Neuron (in vitro differentiated cells): ENCODE data around the gene SUN3.
"Not testable (repeated sequence)": the region's sequence is repeated elsewhere in the genome, so short reads cannot be mapped to it uniquely, and the experiment has no call there.

Experiments
- H2AFZ ChIP-seq: one replicate; pipeline ENCODE4 v1.6.1; 2013; ENCODE audit warnings: low read depth, mild to moderate bottlenecking, inconsistent platforms, low read length, moderate library complexity
- H3K27me3 ChIP-seq: one replicate; pipeline ENCODE4 v1.6.1; 2013; ENCODE audit warnings: low read length; ENCODE audit not compliant: insufficient read depth
- H3K36me3 ChIP-seq: one replicate; pipeline ENCODE4 v1.6.1; 2013; ENCODE audit warnings: low read length; ENCODE audit not compliant: insufficient read depth
- H3K4me1 ChIP-seq: one replicate; pipeline ENCODE4 v1.6.1; 2013; ENCODE audit warnings: low read length; ENCODE audit not compliant: insufficient read depth
- H3K4me3 ChIP-seq: 2 replicates; pipeline ENCODE4 v1.5.1; 2013; ENCODE audit warnings: mild to moderate bottlenecking, low read length, moderate library complexity
- H3K9me3 ChIP-seq: one replicate; pipeline ENCODE4 v1.6.1; 2013; ENCODE audit warnings: low read length

SUN3 gene

DNA sequence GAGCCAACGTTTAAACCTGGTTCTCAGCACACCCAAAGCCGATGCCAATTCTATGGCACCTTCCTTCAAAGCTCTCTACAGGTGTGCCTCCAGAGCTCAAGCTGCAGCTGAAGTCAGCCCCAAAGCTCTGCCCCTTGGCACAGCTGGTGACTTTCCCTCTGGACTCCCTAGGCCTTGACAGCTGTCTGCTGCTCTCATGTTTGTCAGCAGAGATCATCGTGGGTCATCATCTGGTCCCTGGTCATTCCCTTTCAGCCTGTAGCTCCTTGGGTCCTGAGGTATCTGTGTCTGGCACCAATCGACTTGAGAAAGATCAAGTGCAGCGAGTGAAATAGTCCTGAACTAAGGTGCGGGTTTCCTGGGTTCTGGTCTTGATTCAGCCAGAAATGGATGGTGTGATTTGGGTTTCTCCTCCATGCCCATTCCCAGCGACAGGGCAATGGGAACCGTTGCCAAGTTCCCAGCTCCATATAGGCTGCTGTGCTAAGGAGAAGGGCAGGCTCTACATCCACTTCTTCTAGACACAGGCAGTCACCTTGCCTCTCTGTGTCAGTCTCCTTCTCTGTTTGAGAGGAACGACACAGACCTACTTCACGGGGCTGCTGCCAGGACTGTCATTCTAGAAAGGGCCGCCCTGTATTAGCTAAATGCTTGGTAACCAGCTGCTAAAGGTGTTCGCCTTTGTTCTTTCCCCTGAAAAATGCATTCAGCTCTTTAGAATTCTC lies 84.2 kb downstream of the SUN3 start:
- H3K4me3 ChIP-seq: no peak overlapping the region
- no peaks in the 10 kb centered on the region for H3K36me3 ChIP-seq
- H2AFZ ChIP-seq: no peak overlapping the region
- H3K9me3 ChIP-seq: no peaks in the 10 kb centered on the region
- no peaks in the 10 kb centered on the region for H3K27me3 ChIP-seq
- H3K4me1 ChIP-seq: peaks cover 4% of the 10 kb centered on the region

DNA sequence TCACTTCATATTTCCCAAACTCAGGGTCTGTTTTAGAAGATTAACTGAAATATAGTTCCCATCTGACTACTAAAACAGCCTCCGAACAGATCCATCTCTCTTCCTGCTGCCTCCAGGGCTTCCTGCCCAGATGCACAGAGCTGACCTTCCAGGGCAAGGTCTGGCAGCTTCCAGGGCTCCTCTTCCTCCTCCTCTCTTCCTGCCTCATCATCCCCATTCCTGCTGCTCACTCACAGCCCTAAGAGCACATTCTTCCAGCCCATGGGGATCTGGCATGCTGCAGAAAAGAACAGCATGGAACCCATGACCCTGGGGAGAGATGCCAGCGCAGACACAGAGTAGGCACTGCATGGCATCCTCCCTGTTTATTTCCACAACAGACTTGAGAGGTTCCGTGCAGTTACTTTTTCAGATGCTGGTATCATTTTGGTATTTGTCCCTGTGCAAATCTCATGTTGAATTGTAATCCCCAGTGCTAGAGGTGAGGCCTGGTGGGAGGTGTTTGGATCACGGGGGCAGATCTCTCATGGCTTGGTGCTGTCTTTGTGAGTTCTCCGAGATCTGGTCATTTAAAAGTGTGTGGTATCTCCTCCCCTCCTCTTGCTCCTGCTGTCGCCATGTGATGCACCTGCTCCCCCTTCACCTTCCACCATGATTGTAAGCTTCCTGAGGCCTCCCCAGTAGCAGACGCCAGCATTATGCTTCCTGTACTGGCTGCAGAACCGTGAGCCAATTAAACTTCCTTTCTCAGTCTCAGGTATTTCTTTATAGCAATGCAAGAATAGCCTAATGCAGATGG lies 85.0 kb downstream of the SUN3 start:
- no peak overlapping the region for H2AFZ ChIP-seq
- no peak overlapping the region for H3K4me3 ChIP-seq
- H3K36me3 ChIP-seq: no peaks in the 10 kb centered on the region

DNA sequence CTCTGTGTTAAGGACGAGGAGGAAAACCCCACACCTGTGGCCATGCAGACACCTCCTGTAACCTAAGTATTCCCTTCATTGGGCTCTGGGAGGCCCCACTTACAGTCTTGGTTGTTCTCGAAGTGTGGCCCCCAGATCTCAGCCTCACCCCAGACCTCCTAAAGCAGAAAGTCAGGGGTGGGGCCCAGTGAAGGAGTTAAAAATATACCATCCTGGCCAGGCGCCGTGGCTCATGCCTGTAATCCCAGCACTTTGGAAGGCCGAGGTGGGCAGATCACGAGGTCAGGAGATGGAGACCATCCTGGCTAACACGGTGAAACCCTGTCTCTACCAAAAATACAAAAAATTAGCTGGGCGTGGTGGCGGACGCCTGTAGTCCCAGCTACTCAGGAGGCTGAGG lies 86.3 kb downstream of the SUN3 start:
- not testable (repeated sequence) for H3K36me3 ChIP-seq, H2AFZ ChIP-seq, H3K27me3 ChIP-seq, H3K9me3 ChIP-seq, H3K4me1 ChIP-seq, H3K4me3 ChIP-seq

More for the DNA sequence above, 85.0 kb downstream of the SUN3 start:
- no peaks in the 10 kb centered on the region for H3K9me3 ChIP-seq
- H3K4me1 ChIP-seq: peaks cover 4% of the 10 kb centered on the region
- H3K27me3 ChIP-seq: no peaks in the 10 kb centered on the region

DNA sequence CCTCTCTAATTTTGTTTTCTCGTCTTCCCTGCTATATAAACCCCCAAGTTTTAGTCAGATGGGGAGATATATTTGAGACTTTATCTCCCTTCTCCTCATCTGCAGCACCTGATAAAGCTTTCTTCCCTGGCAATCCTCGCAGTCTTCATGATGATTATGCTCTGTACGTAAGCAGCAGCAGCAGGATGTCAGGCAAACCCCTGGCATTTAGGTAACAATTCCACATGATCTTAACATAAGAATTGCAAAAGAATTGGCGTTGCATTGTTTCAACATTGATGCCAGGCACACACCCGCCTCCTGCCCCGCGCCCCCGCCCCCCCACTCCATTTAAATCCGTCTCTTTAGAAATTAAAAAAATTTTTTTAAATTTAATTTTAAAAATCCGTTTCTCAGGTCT lies 86.8 kb downstream of the SUN3 start:
- H2AFZ ChIP-seq: no peak overlapping the region
- no peaks in the 10 kb centered on the region for H3K36me3 ChIP-seq
- no peaks in the 10 kb centered on the region for H3K9me3 ChIP-seq
- no peaks in the 10 kb centered on the region for H3K27me3 ChIP-seq
- peaks cover 10% of the 10 kb centered on the region for H3K4me1 ChIP-seq
- no peak overlapping the region for H3K4me3 ChIP-seq

DNA sequence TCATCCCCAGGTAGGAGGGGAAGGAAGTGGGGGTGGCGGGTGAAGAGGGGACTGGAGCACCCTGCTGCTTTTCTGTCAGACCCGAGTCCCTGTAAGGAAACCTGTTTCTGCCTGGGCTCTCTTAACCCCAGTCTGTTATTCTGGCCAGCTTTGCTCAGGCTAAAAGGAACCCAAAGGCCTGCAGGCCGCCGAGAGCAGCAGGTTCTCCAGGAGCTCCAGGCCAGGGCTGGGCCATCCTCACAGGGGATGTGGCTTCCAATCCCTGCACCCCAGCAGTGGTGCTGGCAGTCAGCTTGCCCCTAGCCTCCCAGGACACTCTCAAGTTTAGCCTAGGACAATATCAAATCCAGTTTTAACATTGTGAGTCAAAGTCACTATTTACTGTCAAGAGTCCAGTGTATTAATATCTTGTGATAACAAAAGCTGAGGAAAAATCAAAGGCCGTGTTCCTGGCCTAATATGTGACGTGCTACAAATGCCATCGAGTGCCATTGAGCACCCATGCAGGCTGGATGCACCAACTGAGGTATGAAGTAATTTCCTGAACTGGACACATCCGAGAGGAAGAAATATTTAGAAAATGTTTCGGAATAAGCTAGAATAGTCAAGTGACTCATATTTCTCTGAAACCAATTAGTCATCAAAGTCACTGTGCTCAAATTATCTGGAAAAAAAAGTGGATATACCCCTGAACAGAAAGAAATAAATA lies 87.6 kb downstream of the SUN3 start:
- Histone ChIP-seq H2AFZ (no peak overlapping the region), H3K27me3 (no peaks in the 10 kb centered on the region), H3K4me3 (no peak overlapping the region)

DNA sequence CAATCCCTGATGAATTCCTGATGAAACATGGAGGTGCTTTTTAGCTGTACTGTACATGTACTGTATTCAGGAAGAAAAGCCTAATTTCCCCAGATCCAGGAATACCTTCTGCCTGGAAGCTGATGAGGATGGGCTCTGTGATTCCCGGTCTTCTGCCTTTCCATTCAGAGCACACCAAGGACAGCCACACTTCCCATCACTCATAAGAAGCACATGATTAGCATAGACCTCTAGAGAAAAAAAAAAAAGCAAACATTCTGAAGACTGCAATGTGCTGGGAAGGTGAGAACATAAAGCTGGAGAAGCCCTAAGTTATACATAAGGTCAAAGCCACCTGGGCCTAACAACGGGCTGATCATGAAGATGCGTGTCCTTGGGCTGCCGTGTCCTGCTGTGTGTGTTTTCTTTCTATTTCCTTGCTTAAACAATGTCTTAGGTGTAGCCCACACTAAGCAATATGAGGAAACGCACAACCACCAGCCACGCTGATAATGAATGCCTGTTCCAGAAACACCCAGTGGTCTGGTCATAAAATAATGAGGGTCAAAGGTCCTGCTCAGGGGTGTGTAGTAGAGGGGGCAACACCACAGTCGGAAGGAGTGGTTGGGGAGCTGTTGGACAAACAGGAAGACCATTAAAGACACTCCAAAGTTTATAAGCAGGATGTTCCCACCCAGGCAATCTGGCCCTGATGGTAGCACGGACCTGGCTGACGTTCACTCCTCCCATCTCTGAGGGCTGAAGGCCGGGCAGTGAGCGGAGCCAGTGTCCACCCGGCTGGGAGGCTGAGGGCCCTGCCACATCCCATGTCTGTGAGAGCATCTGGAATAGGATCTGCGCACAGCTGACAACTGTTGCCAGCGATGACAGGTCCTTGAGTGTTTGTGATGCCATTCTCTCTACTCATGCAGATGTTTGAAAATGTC lies 88.6 kb downstream of the SUN3 start:
- Histone ChIP-seq H3K4me3 (no peak overlapping the region), H3K4me1 (peaks cover 19% of the 10 kb centered on the region), H3K27me3 (no peaks in the 10 kb centered on the region), H3K36me3 (no peaks in the 10 kb centered on the region), H2AFZ (no peak overlapping the region), H3K9me3 (no peaks in the 10 kb centered on the region)

More for the DNA sequence above, 87.6 kb downstream of the SUN3 start:
- Histone ChIP-seq H3K4me1 (peaks cover 17% of the 10 kb centered on the region), H3K36me3 (no peaks in the 10 kb centered on the region), H3K9me3 (no peaks in the 10 kb centered on the region)

DNA sequence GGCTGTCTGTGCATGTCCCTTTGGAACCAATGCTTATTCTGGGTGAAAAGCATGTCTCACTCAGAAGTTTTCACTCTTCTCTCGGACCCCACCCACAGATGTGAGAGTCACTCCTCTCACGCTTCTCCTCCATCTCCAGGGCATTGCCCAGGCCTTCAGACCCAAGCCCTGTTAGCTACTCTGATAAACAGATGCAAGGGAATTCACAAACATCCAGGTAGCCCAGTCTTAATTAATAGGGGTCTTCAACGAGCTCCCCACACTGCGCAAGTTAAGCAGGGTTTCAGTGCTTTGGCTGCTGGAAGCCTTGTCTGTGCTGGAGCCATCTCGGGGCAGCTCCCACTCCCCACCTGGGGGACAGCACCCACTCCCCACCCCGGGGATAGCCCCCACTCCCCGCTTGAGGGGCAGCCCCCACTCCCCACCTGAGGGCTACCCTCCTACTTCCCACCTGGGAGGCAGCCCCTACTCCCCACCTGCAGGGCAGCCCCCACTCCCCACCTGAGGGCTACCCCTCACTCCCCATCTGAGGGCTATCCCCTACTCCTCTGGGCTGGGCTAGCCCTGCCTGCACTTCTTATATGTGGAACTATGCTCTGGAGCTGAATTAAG lies 89.4 kb downstream of the SUN3 start:
- Histone ChIP-seq H3K27me3 (no peaks in the 10 kb centered on the region), H3K9me3 (no peaks in the 10 kb centered on the region)

DNA sequence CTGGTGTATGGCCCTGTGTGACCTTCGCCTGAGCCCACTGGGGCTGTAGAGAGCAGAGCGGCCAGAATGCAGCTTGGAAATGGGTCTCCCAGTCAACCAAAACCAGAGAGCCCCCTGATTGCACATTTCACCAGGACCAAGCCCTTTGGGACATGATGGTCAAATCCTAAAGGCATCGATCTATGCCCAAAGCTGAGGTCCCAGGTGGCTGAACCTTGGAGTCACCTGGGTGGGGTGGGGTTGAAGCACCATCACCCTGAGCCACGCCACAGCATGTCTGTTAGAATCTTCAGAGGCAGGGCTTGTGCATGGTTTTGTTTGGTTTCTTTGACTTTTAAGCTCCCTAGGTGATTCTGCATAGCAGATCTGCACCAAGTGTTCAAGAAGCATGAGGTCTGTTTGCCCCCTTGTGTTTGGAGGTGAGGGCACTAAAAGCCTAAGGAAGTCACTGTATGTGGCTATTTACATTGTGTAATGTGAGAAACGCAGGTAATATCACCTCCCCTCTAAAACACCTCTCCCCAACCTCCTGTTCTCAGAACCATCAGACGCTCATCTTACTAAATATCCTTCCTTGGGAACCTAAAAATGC lies 90.2 kb downstream of the SUN3 start:
- peaks cover 23% of the 10 kb centered on the region for H3K4me1 ChIP-seq
- H3K27me3 ChIP-seq: no peaks in the 10 kb centered on the region
- no peaks in the 10 kb centered on the region for H3K9me3 ChIP-seq
- no peaks in the 10 kb centered on the region for H3K36me3 ChIP-seq
- no peak overlapping the region for H2AFZ ChIP-seq
- H3K4me3 ChIP-seq: no peak overlapping the region

More for the DNA sequence above, 89.4 kb downstream of the SUN3 start:
- no peaks in the 10 kb centered on the region for H3K36me3 ChIP-seq
- H3K4me3 ChIP-seq: no peak overlapping the region
- H2AFZ ChIP-seq: no peak overlapping the region
- H3K4me1 ChIP-seq: peaks cover 23% of the 10 kb centered on the region

DNA sequence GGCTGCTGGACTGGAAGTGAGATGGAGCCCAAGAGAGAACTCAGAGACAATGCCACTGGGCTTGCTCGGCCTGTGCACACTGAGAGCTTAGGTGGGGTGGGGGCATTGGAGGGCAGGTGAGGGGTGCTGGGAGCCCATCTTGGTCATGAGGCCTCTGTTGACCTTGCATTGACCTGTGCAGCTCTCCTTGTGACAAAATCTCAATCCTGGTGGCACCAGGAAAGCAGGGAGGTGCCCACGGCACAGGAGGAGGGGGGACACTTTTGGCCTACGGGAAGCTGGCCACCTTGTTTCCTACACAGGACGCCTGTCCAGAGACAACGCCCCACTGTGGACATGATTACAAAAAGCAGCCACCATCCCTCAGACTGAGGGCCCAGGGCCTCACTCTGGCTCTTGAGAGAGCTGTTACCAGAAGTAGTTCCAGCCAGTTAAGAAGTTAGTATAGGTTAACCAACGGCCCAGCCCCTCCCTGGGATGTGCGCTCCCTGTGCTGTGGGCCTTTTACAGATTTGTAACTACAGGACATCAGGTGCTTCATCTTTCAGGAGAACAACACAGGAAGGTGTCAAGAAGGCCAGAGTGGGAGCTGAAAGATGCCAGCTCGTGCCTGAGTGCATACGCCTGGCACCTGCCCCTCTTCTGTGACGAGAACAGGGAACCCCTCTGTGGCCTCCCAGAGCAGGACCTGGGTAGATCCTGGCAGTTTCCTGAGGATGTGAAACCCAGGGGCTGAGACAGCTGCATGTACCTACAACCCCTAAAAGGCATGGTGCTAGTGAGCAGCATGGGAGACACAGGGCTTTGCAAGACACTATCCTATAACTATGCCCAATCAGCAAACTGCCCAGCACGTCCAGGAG lies 91.0 kb downstream of the SUN3 start:
- Histone ChIP-seq H3K9me3 (no peaks in the 10 kb centered on the region), H3K27me3 (no peaks in the 10 kb centered on the region), H2AFZ (no peak overlapping the region), H3K4me1 (peaks cover 23% of the 10 kb centered on the region), H3K36me3 (no peaks in the 10 kb centered on the region), H3K4me3 (no peak overlapping the region)
